Neural progenitor cell (in vitro differentiated cells): Measurements from ENCODE around the gene SLC30A2. TPM values are rescaled to one million over a fixed set of nuclear protein-coding genes. Genes with fewer than 3 reads are reported as not detected.

Experiments
- DNase-seq: peaks from one replicate; pipeline ENCODE4 v3.0.0-alpha.2; 2016; ENCODE audit warnings: low spot score
- H2AFZ ChIP-seq: fragments of 200-600 bp; sonication (generic); replicated peaks from 2 replicates; pipeline ENCODE4 v1.6.1; 2016; ENCODE audit warnings: antibody characterized with exemption
- H3F3A ChIP-seq: fragments of 200-600 bp; sonication (generic); 2 replicates; pipeline ENCODE4 v1.6.1; 2016; ENCODE audit warnings: antibody characterized with exemption, low read depth
- H3K27ac ChIP-seq: fragments of 200-600 bp; sonication (generic); 2 replicates; pipeline ENCODE4 v1.5.1; 2016; ENCODE audit warnings: mild to moderate bottlenecking
- H3K27me3 ChIP-seq: fragments of 200-600 bp; sonication (generic); 2 replicates; pipeline ENCODE4 v1.6.1; 2016; ENCODE audit warnings: mild to moderate bottlenecking, moderate library complexity
- H3K36me3 ChIP-seq: fragments of 200-600 bp; sonication (generic); 2 replicates; pipeline ENCODE4 v1.5.1; 2016
- H3K4me1 ChIP-seq: fragments of 200-600 bp; sonication (generic); 2 replicates; pipeline ENCODE4 v1.6.1; 2016; ENCODE audit warnings: mixed run types
- H3K4me2 ChIP-seq: fragments of 200-600 bp; sonication (generic); 2 replicates; pipeline ENCODE4 v1.6.1; 2016
- H3K4me3 ChIP-seq: fragments of 200-600 bp; sonication (generic); 2 replicates; pipeline ENCODE4 v1.5.1; 2016
- H3K79me2 ChIP-seq: fragments of 200-600 bp; sonication (generic); 2 replicates; pipeline ENCODE4 v1.6.1; 2016; ENCODE audit warnings: low read depth
- H3K9ac ChIP-seq: fragments of 200-600 bp; sonication (generic); 2 replicates; pipeline ENCODE4 v1.6.1; 2016
- H3K9me3 ChIP-seq: fragments of 200-600 bp; sonication (generic); 2 replicates; pipeline ENCODE4 v1.5.1; 2016; ENCODE audit warnings: low read depth
- H4K20me1 ChIP-seq: fragments of 200-600 bp; sonication (generic); 2 replicates; pipeline ENCODE4 v1.6.1; 2016; ENCODE audit warnings: low read depth
- H3K27ac Mint-ChIP-seq: 3 replicates; pipeline ENCODE4 v1.8.0; 2021; ENCODE audit warnings: mixed read lengths
- H3K27me3 Mint-ChIP-seq: 2 replicates; pipeline ENCODE4 v1.8.0; 2022; ENCODE audit warnings: low read depth, mild to moderate bottlenecking, inconsistent platforms, moderate library complexity, mixed read lengths; ENCODE audit not compliant: insufficient read depth
- H3K36me3 Mint-ChIP-seq: 3 replicates; pipeline ENCODE4 v1.8.0; 2021; ENCODE audit warnings: mixed read lengths
- H3K4me1 Mint-ChIP-seq: 3 replicates; pipeline ENCODE4 v1.8.0; 2021; ENCODE audit warnings: mixed read lengths
- H3K4me3 Mint-ChIP-seq: 3 replicates; pipeline ENCODE4 v1.8.0; 2021; ENCODE audit warnings: mild to moderate bottlenecking, moderate library complexity, mixed read lengths
- H3K9me3 Mint-ChIP-seq: 3 replicates; pipeline ENCODE4 v1.8.0; 2020; ENCODE audit warnings: mixed read lengths
- EZH2 ChIP-seq: fragments of 200-600 bp; sonication (generic); IDR thresholded peaks from 2 replicates; pipeline ENCODE4 v1.6.1; 2017; ENCODE audit warnings: antibody characterized with exemption, mild to moderate bottlenecking, moderate library complexity
- EZH2phosphoT487 ChIP-seq: fragments of 200-600 bp; sonication (generic); IDR thresholded peaks from 2 replicates; pipeline ENCODE4 v1.6.1; 2017; ENCODE audit warnings: antibody characterized with exemption
- total RNA-seq: library from RNA; depleted of rRNA; stranded (reverse); fragments of >200 nt; gene quantifications from 2 replicates; pipeline ENCODE4 v1.2.3, GENCODE V29; 2015; ENCODE audit warnings: low replicate concordance
- TF ChIP-seq, protein P1 (sequence below): fragments of 200-600 bp; sonication (generic); IDR thresholded peaks from 2 replicates; pipeline ENCODE4 v1.5.1; 2017; ENCODE audit warnings: antibody characterized with exemption, mild to moderate bottlenecking

The SLC30A2 gene
- total RNA-seq, 1 donor from 2014 or later = not detected

- H3K27ac Mint-ChIP-seq = no peak overlapping the region
- Histone ChIP-seq H3K27ac (no peak overlapping the region), H2AFZ (no peak overlapping the region), H3K4me1 (peaks cover 16% of the 10 kb centered on the region), H4K20me1 (peaks cover 9% of the 10 kb centered on the region), H3K9ac (no peak overlapping the region), H3F3A (peaks cover 11% of the 10 kb centered on the region), H3K4me3 (no peak overlapping the region), H3K4me2 (no peak overlapping the region), H3K36me3 (no peaks in the 10 kb centered on the region), H3K27me3 (peaks cover 94% of the 10 kb centered on the region), H3K79me2 (no peaks in the 10 kb centered on the region), H3K9me3 (no peaks in the 10 kb centered on the region)
- peaks cover 6% of the 10 kb centered on the region for H3K4me1 Mint-ChIP-seq
- no peak for DNase-seq
- TF ChIP-seq, protein P1, sequence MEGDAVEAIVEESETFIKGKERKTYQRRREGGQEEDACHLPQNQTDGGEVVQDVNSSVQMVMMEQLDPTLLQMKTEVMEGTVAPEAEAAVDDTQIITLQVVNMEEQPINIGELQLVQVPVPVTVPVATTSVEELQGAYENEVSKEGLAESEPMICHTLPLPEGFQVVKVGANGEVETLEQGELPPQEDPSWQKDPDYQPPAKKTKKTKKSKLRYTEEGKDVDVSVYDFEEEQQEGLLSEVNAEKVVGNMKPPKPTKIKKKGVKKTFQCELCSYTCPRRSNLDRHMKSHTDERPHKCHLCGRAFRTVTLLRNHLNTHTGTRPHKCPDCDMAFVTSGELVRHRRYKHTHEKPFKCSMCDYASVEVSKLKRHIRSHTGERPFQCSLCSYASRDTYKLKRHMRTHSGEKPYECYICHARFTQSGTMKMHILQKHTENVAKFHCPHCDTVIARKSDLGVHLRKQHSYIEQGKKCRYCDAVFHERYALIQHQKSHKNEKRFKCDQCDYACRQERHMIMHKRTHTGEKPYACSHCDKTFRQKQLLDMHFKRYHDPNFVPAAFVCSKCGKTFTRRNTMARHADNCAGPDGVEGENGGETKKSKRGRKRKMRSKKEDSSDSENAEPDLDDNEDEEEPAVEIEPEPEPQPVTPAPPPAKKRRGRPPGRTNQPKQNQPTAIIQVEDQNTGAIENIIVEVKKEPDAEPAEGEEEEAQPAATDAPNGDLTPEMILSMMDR = no peak
- no peak for TF ChIP-seq EZH2
- TF ChIP-seq EZH2phosphoT487 = no peak
- peaks cover 36% of the 10 kb centered on the region for H3K27me3 Mint-ChIP-seq
- H3K4me3 Mint-ChIP-seq = no peak overlapping the region
- no peaks in the 10 kb centered on the region for H3K36me3 Mint-ChIP-seq
- no peaks in the 10 kb centered on the region for H3K9me3 Mint-ChIP-seq
Measured at GRCh38 chr1:26041978-26042377, 3.9 kb downstream of the SLC30A2 start.

DNA sequence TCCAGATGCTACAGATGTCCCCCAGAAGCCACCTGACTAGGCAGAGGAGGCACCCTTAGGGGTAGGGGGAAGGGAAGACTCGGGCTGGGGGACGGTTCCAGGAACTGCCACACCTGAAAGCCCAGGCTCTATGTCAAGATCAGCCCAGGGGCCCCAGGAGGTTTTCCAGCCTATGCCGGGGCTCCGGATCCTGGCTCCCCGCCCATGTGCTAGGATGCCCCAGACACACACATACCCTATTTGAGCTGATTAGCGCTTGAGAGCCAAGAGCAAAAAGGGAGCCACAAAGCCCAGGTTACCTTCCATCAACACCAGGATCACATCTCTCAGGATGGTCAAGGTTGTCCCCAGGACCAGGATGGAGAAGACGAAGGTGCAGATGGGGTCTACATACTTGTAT, 4.5 kb downstream of the SLC30A2 start:
- Histone ChIP-seq H4K20me1 (peaks cover 9% of the 10 kb centered on the region), H3K9me3 (no peaks in the 10 kb centered on the region), H2AFZ (no peak overlapping the region), H3K27ac (no peak overlapping the region), H3K36me3 (no peaks in the 10 kb centered on the region), H3F3A (peaks cover 11% of the 10 kb centered on the region), H3K27me3 (peaks cover 94% of the 10 kb centered on the region), H3K4me3 (no peak overlapping the region), H3K4me1 (peaks cover 13% of the 10 kb centered on the region), H3K79me2 (no peaks in the 10 kb centered on the region), H3K4me2 (no peak overlapping the region), H3K9ac (no peak overlapping the region)
- H3K4me3 Mint-ChIP-seq = no peak overlapping the region
- no peaks in the 10 kb centered on the region for H3K9me3 Mint-ChIP-seq
- DNase-seq = no peak
- peaks cover 34% of the 10 kb centered on the region for H3K27me3 Mint-ChIP-seq
- TF ChIP-seq EZH2 (no peak), EZH2phosphoT487 (no peak)
- TF ChIP-seq, protein P1 = no peak
- no peak overlapping the region for H3K27ac Mint-ChIP-seq
- H3K36me3 Mint-ChIP-seq = no peaks in the 10 kb centered on the region
- H3K4me1 Mint-ChIP-seq = peaks cover 9% of the 10 kb centered on the region

DNA sequence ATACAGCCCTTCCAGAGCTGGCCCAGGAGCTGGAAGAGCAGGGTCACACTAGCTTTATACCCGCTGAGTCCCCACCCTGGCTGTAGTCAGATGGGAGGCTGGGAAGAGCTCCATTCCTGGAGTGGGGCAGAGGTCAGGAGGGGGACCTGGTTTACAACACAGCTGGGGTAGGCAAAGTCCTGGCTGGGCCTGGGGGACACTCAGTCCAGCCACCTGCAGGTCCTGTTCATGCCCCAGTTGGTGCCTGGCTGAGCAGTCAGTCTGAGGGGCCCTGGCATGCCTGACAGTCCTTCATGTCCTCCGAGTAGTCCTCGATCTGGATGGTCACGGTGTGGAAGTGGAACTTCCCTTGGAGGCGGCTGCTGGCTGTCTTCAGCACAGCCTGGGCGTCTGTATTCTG, 7.0 kb downstream of the SLC30A2 start:
- no peak for DNase-seq
- no peak overlapping the region for H3K9ac ChIP-seq
- H3K4me3 Mint-ChIP-seq = no peak overlapping the region
- no peak overlapping the region for H3K4me3 ChIP-seq
- H3K27ac Mint-ChIP-seq = no peak overlapping the region
- H3K36me3 Mint-ChIP-seq = no peaks in the 10 kb centered on the region
- H3K9me3 Mint-ChIP-seq = no peaks in the 10 kb centered on the region
- no peak overlapping the region for H3K4me2 ChIP-seq
- peaks cover 16% of the 10 kb centered on the region for H3K4me1 Mint-ChIP-seq
- no peaks in the 10 kb centered on the region for H4K20me1 ChIP-seq
- H3K27me3 ChIP-seq = peaks cover 84% of the 10 kb centered on the region
- H2AFZ ChIP-seq = no peak overlapping the region
- H3F3A ChIP-seq = no peaks in the 10 kb centered on the region
- H3K36me3 ChIP-seq = no peaks in the 10 kb centered on the region
- H3K27ac ChIP-seq = no peak overlapping the region
- peaks cover 5% of the 10 kb centered on the region for H3K4me1 ChIP-seq
- peaks cover 24% of the 10 kb centered on the region for H3K27me3 Mint-ChIP-seq
- TF ChIP-seq EZH2phosphoT487 = no peak
- TF ChIP-seq EZH2 = no peak
- TF ChIP-seq, protein P1 = no peak
- no peaks in the 10 kb centered on the region for H3K79me2 ChIP-seq
- no peaks in the 10 kb centered on the region for H3K9me3 ChIP-seq
